Measurements from ENCODE around the gene PFDN6. TPM values are rescaled to one million over a fixed set of nuclear protein-coding genes. Genes with fewer than 3 reads are reported as not detected.

The PFDN6 gene
- total and polyA plus RNA-seq, 10 of the 15 experiments (the other 5 are each of a cell fraction or from before 2014, with no cell fraction given) = 3.1 to 168 (median 82.6) TPM

GRCh38 chr6:33288141-33288920 is 1.1 kb upstream of the PFDN6 start (continued):
- TF ChIP-seq KLF5 (IDR thresholded peaks at IDR 0.05; ENCODE audit: partially characterized antibody) = no peak

GRCh38 chr6:33289784-33290315 is 449 bp downstream of the PFDN6 start:
- WGBS (ENCODE audit: insufficient coverage, insufficient replicate concordance, low lambda C conversion rate, missing lambda C conversion rate) = 11% methylated on average over 14 of the region's 14 CpGs
- no peaks in the 10 kb centered on the region for H4K20me1 ChIP-seq (ENCODE audit: control insufficient read depth, insufficient read depth)
- no peak for DNase-seq (ENCODE audit: low read depth, low spot score)
- peaks cover 0 to 26% of the 10 kb centered on the region in 2 experiments; a peak in 3 of 4 replicates for H3K36me3 ChIP-seq (ENCODE audit: control insufficient read depth in 2 of 2, insufficient read depth in 2 of 2, low read length in 1 of 2)
- intact Hi-C loops (cut with micrococcal nuclease; ENCODE audit: unreplicated experiment) = loop anchor here (1.0 kb wide), 2 partner anchors 8 to 13 kb away; partner anchors contain the start of genes B3GALT4 and RGL2
- ChIA-PET CTCF (interaction anchor here (1.2 to 5.0 kb wide), 4 partner anchors 9 to 55 kb away, joined by 3 to 28 read pairs (median 6); partner anchors contain the start of genes B3GALT4 and RGL2), POLR2A (interaction anchor here (0.9 to 3.5 kb wide), 8 partner anchors 9 to 128 kb away, joined by 3 to 60 read pairs (median 9); partner anchors contain the start of genes B3GALT4, CUTA, RGL2 and RPS18), RAD21 (ENCODE audit: unreplicated experiment) (interaction anchor here (0.6 to 2.6 kb wide), 10 partner anchors 8 to 1551 kb away, joined by 3 to 12 read pairs (median 6); partner anchors contain the start of genes B3GALT4, RPS18, VPS52 and ZBTB22), SMC1A (ENCODE audit: uncharacterized antibody, unreplicated experiment) (interaction anchor here (1.4 to 4.4 kb wide), 4 partner anchors 8 to 22 kb away, joined by 5 to 25 read pairs (median 8); partner anchors contain the start of genes B3GALT4, RPS18 and VPS52)
- H3K9ac ChIP-seq (ENCODE audit: control insufficient read depth, insufficient read depth, low read length) = peak overlapping the region; percentile 73
- peak; percentile 25 for ATAC-seq
- no peaks in the 10 kb centered on the region for H3K4me1 ChIP-seq (ENCODE audit: control insufficient read depth, insufficient read depth, low read length)
- H2AFZ ChIP-seq (ENCODE audit: control insufficient read depth, low read depth, low read length) = peak overlapping the region; percentile 98
- H3K4me3 ChIP-seq = peak overlapping the region; percentile 78
- peak overlapping the region; percentile 74 for H3K27ac ChIP-seq (ENCODE audit: control insufficient read depth, insufficient read depth)
- no peak for FAIRE-seq
- H3K9me3 ChIP-seq (replicated peaks; ENCODE audit: control insufficient read depth, insufficient read depth, low read length) = no peaks in the 10 kb centered on the region
- TSS peak; percentile 95 for BruUV-seq (replicated peaks)
- H3K4me2 ChIP-seq (ENCODE audit: control insufficient read depth, insufficient read depth) = peak overlapping the region; percentile 80
- H3K27me3 ChIP-seq (replicated peaks in 1 of 2; ENCODE audit: control insufficient read depth in 2 of 2, insufficient read depth in 2 of 2, low read length in 1 of 2) = no peaks in the 10 kb centered on the region
- peaks cover 31% of the 10 kb centered on the region for H3K79me2 ChIP-seq (ENCODE audit: control insufficient read depth, insufficient read depth, low read length)
- in situ Hi-C loops (cut with MboI) = no loop called here
- TF ChIP-seq NFIC (IDR thresholded peaks at IDR 0.05; ENCODE audit: low read depth, low read length) = no peak
- TF ChIP-seq SRF (IDR thresholded peaks at IDR 0.05; ENCODE audit: low read depth in 2 of 2, low read length in 2 of 2) = no peak
- TF ChIP-seq CBX5 (IDR thresholded peaks at IDR 0.05; ENCODE audit: low read depth) = no peak
- peak; percentile 51 for TF ChIP-seq DPF2 (IDR thresholded peaks at IDR 0.05)
- no peak for TF ChIP-seq NR2C2 (IDR thresholded peaks at IDR 0.05; ENCODE audit: borderline replicate concordance, control insufficient read depth, insufficient read length, low read depth)
- TF ChIP-seq FOXK2 (IDR thresholded peaks at IDR 0.05) = no peak
- TF ChIP-seq SMC3 (IDR thresholded peaks at IDR 0.05; ENCODE audit: borderline replicate concordance, low read length) = no peak
- TF ChIP-seq ZBED1 (IDR thresholded peaks at IDR 0.05; ENCODE audit: borderline replicate concordance) = no peak
- no peak for TF ChIP-seq IRF3 (IDR thresholded peaks at IDR 0.05)
- TF ChIP-seq MTA3 (IDR thresholded peaks at IDR 0.05; ENCODE audit: borderline replicate concordance, low read length) = peak; percentile 41; the same call in 1 of the 2 replicates
- no peak for TF ChIP-seq E2F8 (IDR thresholded peaks at IDR 0.05; ENCODE audit: low read depth, partially characterized antibody)
- no peak for TF ChIP-seq JUNB (IDR thresholded peaks at IDR 0.05)
- peak; percentile 23; the same call in 1 of the 2 replicates for TF ChIP-seq POLR2A (IDR thresholded peaks at IDR 0.05; ENCODE audit: low read depth, low read length)
- TF ChIP-seq EZH2 (IDR thresholded peaks at IDR 0.05; ENCODE audit: borderline replicate concordance, control insufficient read depth, low read depth, low read length) = no peak
- TF ChIP-seq LARP7 (IDR thresholded peaks at IDR 0.05) = peak; percentile 16; the same call in 1 of the 2 replicates
- TF ChIP-seq SP1 (IDR thresholded peaks at IDR 0.05; ENCODE audit: low read depth, low read length) = no peak
